NCI-H146 treated with DMSO at 0.1 percent for 48 hours (cell line): Measurements from ENCODE around the gene RPL7A.
A peak's percentile ranks its signal among the peaks of the same experiment; 100 is the strongest.
"Not testable (repeated sequence)": the region's sequence is repeated elsewhere in the genome, so short reads cannot be mapped to it uniquely, and the experiment has no call there.

Experiments
- DNase-seq: peaks from one replicate; lab custom pipeline; 2025; ENCODE audit not compliant: unreplicated experiment; lab: John Stamatoyannopoulos, UW

RPL7A gene

GRCh38 chr9:133367778-133368177 is 19.8 kb downstream of the RPL7A start:
- DNase-seq = no peak

- peak; percentile 70 for DNase-seq
These were observed 20.3 kb downstream of the RPL7A start for GRCh38 chr9:133368249-133368881.

GRCh38 chr9:133369422-133369821 is 21.4 kb downstream of the RPL7A start:
- DNase-seq = no peak

GRCh38 chr9:133369933-133370332 is 21.9 kb downstream of the RPL7A start:
- no peak for DNase-seq

GRCh38 chr9:133370685-133371084 is 22.7 kb downstream of the RPL7A start:
- no peak for DNase-seq

GRCh38 chr9:133371261-133371711 is 23.3 kb downstream of the RPL7A start:
- no peak for DNase-seq

- no peak for DNase-seq
These were observed 24.1 kb downstream of the RPL7A start for GRCh38 chr9:133372144-133372543.

- DNase-seq = no peak
These were observed 26.6 kb downstream of the RPL7A start for GRCh38 chr9:133374612-133375115.

- no peak for DNase-seq
These were observed 27.2 kb downstream of the RPL7A start for GRCh38 chr9:133375116-133375723.

GRCh38 chr9:133375724-133376654 is 28.0 kb downstream of the RPL7A start, which contains the start of the genes STKLD1 and SURF4:
Gene STKLD1, plus strand, starts transcription at chr9:133376366. Its CDS starts 108 bp downstream, at chr9:133376474.
Gene SURF4, minus strand, starts transcription at chr9:133376060. Its CDS starts 91 bp downstream, at chr9:133375969.
- peak; percentile 64 for DNase-seq

GRCh38 chr9:133377280-133377679 is 29.3 kb downstream of the RPL7A start:
- not testable (repeated sequence) for DNase-seq

- DNase-seq = no peak
These were observed 29.8 kb downstream of the RPL7A start for GRCh38 chr9:133377721-133378216.

- DNase-seq = no peak
These were observed 30.5 kb downstream of the RPL7A start for GRCh38 chr9:133378408-133378962.

GRCh38 chr9:133379153-133380086 is 31.4 kb downstream of the RPL7A start:
- no peak for DNase-seq

GRCh38 chr9:133380734-133381133 is 32.7 kb downstream of the RPL7A start:
- DNase-seq = no peak

- no peak for DNase-seq
These were observed 34.6 kb downstream of the RPL7A start for GRCh38 chr9:133382507-133383141.

- no peak for DNase-seq
These were observed 35.4 kb downstream of the RPL7A start for GRCh38 chr9:133383438-133383837.

- no peak for DNase-seq
These were observed 36.8 kb downstream of the RPL7A start for GRCh38 chr9:133384736-133385321.

GRCh38 chr9:133385452-133385851 is 37.4 kb downstream of the RPL7A start:
- DNase-seq = no peak
